ENCODE data around the gene CLEC11A. TPM values are rescaled to one million over a fixed set of nuclear protein-coding genes. Genes with fewer than 3 reads are reported as not detected.
A peak's percentile ranks its signal among the peaks of the same experiment; 100 is the strongest.
"Not testable (repeated sequence)": the region's sequence is repeated elsewhere in the genome, so short reads cannot be mapped to it uniquely, and the experiment has no call there.

CLEC11A gene
- total RNA-seq, 1 experiment from 2014 or later, result 7.6 TPM

GRCh38 chr19:50764409-50764808 is 41.2 kb downstream of the CLEC11A start:
- Mint-ChIP-seq H3K4me3 (no peak overlapping the region), H3K36me3 (peaks cover 6% of the 10 kb centered on the region), H3K27me3 (ENCODE audit: low read depth) (peaks cover 38% of the 10 kb centered on the region), H3K9me3 (peaks cover 10% of the 10 kb centered on the region), H3K4me1 (peaks cover 8% of the 10 kb centered on the region), H3K27ac (no peak overlapping the region)
- DNase-seq (ENCODE audit: low spot score), result no peak
- TF ChIP-seq NR3C1 (CRISPR knock-in tag; conservative IDR thresholded peaks at IDR 0.05; ENCODE audit: low read depth) (no peak), NR1H2 (CRISPR knock-in tag; IDR thresholded peaks at IDR 0.05) (no peak), ATF1 (CRISPR knock-in tag; IDR thresholded peaks at IDR 0.05) (no peak), ZNF317 (CRISPR knock-in tag; IDR thresholded peaks at IDR 0.05; ENCODE audit: borderline replicate concordance, low read depth) (no peak), STAT6 (CRISPR knock-in tag; conservative IDR thresholded peaks at IDR 0.05; ENCODE audit: low read depth) (no peak), NFATC4 (CRISPR knock-in tag; IDR thresholded peaks at IDR 0.05) (no peak)
- no peak for ATAC-seq
- CTCF ChIA-PET, result interaction anchor here (0.6 to 1.5 kb wide), 4 partner anchors 40 to 208 kb away, joined by 3 to 6 read pairs (median 4); no protein-coding TSS in a partner anchor
- POLR2A ChIA-PET, result interaction anchor here (0.5 kb wide), 1 partner anchor 21 kb away, joined by 3 read pairs; no protein-coding TSS in a partner anchor

- H3K27me3 Mint-ChIP-seq (ENCODE audit: low read depth), result peaks cover 32% of the 10 kb centered on the region
- ATAC-seq; H3K36me3 Mint-ChIP-seq; DNase-seq (ENCODE audit: low spot score); H3K4me1 Mint-ChIP-seq; H3K4me3 Mint-ChIP-seq; POLR2A ChIA-PET; H3K9me3 Mint-ChIP-seq; H3K27ac Mint-ChIP-seq: not testable (repeated sequence)
- CTCF ChIA-PET, result interaction anchor here (0.5 to 1.7 kb wide), 5 partner anchors 42 to 328 kb away, joined by 4 to 7 read pairs (median 5); partner anchors contain the start of gene CLEC11A
Measured at GRCh38 chr19:50766746-50767145, 43.6 kb downstream of the CLEC11A start.

GRCh38 chr19:50767263-50767662 is 44.1 kb downstream of the CLEC11A start:
- H3K9me3 Mint-ChIP-seq; H3K36me3 Mint-ChIP-seq; H3K27ac Mint-ChIP-seq; H3K4me3 Mint-ChIP-seq; H3K4me1 Mint-ChIP-seq; POLR2A ChIA-PET; DNase-seq (ENCODE audit: low spot score): not testable (repeated sequence)
- ATAC-seq, result peak; percentile 60
- peaks cover 33% of the 10 kb centered on the region for H3K27me3 Mint-ChIP-seq (ENCODE audit: low read depth)
- CTCF ChIA-PET, result interaction anchor here (0.7 to 1.7 kb wide), 4 partner anchors 44 to 212 kb away, joined by 3 to 7 read pairs (median 4); partner anchors contain the start of gene CLEC11A
- TF ChIP-seq USF2 (CRISPR knock-in tag; IDR thresholded peaks at IDR 0.05), result 0 out of 2 replicates have a peak, but pooled peaks have one; percentile 19

GRCh38 chr19:50768277-50768676 is 45.1 kb downstream of the CLEC11A start:
- Mint-ChIP-seq H3K9me3 (no peaks in the 10 kb centered on the region), H3K27ac (no peak overlapping the region), H3K4me1 (peaks cover 8% of the 10 kb centered on the region), H3K4me3 (no peak overlapping the region), H3K27me3 (ENCODE audit: low read depth) (peaks cover 43% of the 10 kb centered on the region), H3K36me3 (no peaks in the 10 kb centered on the region)
- ATAC-seq (no peak), DNase-seq (ENCODE audit: low spot score) (no peak)
- POLR2A ChIA-PET, result interaction anchor here (0.6 kb wide), 1 partner anchor 210 kb away, joined by 3 read pairs; no protein-coding TSS in a partner anchor
- CTCF ChIA-PET, result no interaction called here
- TF ChIP-seq CREM (CRISPR knock-in tag; IDR thresholded peaks at IDR 0.05), result no peak
- TF ChIP-seq ATF2 (CRISPR knock-in tag; IDR thresholded peaks at IDR 0.05; ENCODE audit: borderline replicate concordance, low read depth), result no peak
- no peak for TF ChIP-seq ESRRA (CRISPR knock-in tag; IDR thresholded peaks at IDR 0.05; ENCODE audit: borderline replicate concordance)
- no peak for TF ChIP-seq USF2 (CRISPR knock-in tag; IDR thresholded peaks at IDR 0.05)
- TF ChIP-seq ZNF121 (CRISPR knock-in tag; IDR thresholded peaks at IDR 0.05), result no peak
- TF ChIP-seq NR3C1 (CRISPR knock-in tag; conservative IDR thresholded peaks at IDR 0.05; ENCODE audit: low read depth), result no peak
- no peak for TF ChIP-seq JUN (CRISPR knock-in tag; IDR thresholded peaks at IDR 0.05)
- TF ChIP-seq ZNF263 (CRISPR knock-in tag; IDR thresholded peaks at IDR 0.05; ENCODE audit: low read depth), result no peak
- no peak for TF ChIP-seq ATF1 (CRISPR knock-in tag; IDR thresholded peaks at IDR 0.05)
- TF ChIP-seq ATF6 (CRISPR knock-in tag; IDR thresholded peaks at IDR 0.05), result no peak
- TF ChIP-seq FOXK1 (CRISPR knock-in tag; IDR thresholded peaks at IDR 0.05), result no peak

- H3K36me3 Mint-ChIP-seq; H3K27ac Mint-ChIP-seq; ATAC-seq; POLR2A ChIA-PET; H3K4me3 Mint-ChIP-seq; H3K4me1 Mint-ChIP-seq; DNase-seq (ENCODE audit: low spot score); H3K9me3 Mint-ChIP-seq: not testable (repeated sequence)
- peaks cover 53% of the 10 kb centered on the region for H3K27me3 Mint-ChIP-seq (ENCODE audit: low read depth)
- CTCF ChIA-PET, result interaction anchor here (0.8 kb wide), 1 partner anchor 13 kb away, joined by 3 read pairs; no protein-coding TSS in a partner anchor
Measured at GRCh38 chr19:50770164-50770563, 47.0 kb downstream of the CLEC11A start, which contains the start of gene GPR32. GPR32 (plus strand) TSS chr19:50770464; CDS start chr19:50770601, 137 bp downstream.
